A375 (cell line): Measurements from ENCODE around the gene SERP2. TPM values are rescaled to one million over a fixed set of nuclear protein-coding genes. Genes with fewer than 3 reads are reported as not detected.

ENCODE experiments used
- total RNA-seq: library from RNA; depleted of rRNA; stranded (reverse); fragments of >200 nt; shearing (Covaris generic); gene quantifications from 2 replicates; pipeline ENCODE4 v1.2.3, GENCODE V29; 2014; rRNA removed

Gene SERP2
- not detected in 2 replicates for total RNA-seq

GRCh38 chr13:44373601-44374347, at the start of gene SERP2:
Gene SERP2 (plus strand): TSS chr13:44373824. CDS start chr13:44374026, 202 bp downstream.

Other genes starting within 250 kb of the SERP2 start
- 190 and 219 TPM in 2 replicates for gene TSC22D1, start 202.5 kb downstream of the SERP2 start, total RNA-seq